Measurements from ENCODE around the gene ALKBH3. TPM values are rescaled to one million over a fixed set of nuclear protein-coding genes. Genes with fewer than 3 reads are reported as not detected.

ALKBH3 gene
- total and polyA plus RNA-seq, 2 of the 13 experiments (the other 11 are each of a cell fraction or from before 2014, with no cell fraction given), result 17.8 to 36.1 TPM

GRCh38 chr11:43880640-43881159, at the start of gene ALKBH3 (continued):
- peak; percentile 86 for TF ChIP-seq ZBTB38 (CRISPR knock-in tag; IDR thresholded peaks at IDR 0.05)
- 0 out of 2 replicates have a peak, but pooled peaks have one; percentile 72 for TF ChIP-seq TMF1 (CRISPR knock-in tag; IDR thresholded peaks at IDR 0.05; ENCODE audit: low read depth)
- no peak for TF ChIP-seq KIAA2018 (CRISPR knock-in tag; IDR thresholded peaks at IDR 0.05; ENCODE audit: borderline replicate concordance)
- peak; percentile 100 for TF ChIP-seq SETDB1 (CRISPR knock-in tag; IDR thresholded peaks at IDR 0.05; ENCODE audit: borderline replicate concordance)
- no peak for TF ChIP-seq CHD4 (IDR thresholded peaks at IDR 0.05; ENCODE audit: borderline replicate concordance, low read length)
- peak; percentile 83 for TF ChIP-seq ZNF547 (CRISPR knock-in tag; IDR thresholded peaks at IDR 0.05)
- 0 out of 2 replicates have a peak, but pooled peaks have one; percentile 21 for TF ChIP-seq ZNF281 (CRISPR knock-in tag; IDR thresholded peaks at IDR 0.05; ENCODE audit: borderline replicate concordance)
- peak; percentile 65 for TF ChIP-seq HHEX (CRISPR knock-in tag; IDR thresholded peaks at IDR 0.05)
- no peak for TF ChIP-seq ZNF781 (CRISPR knock-in tag; IDR thresholded peaks at IDR 0.05; ENCODE audit: borderline replicate concordance, not compliant biosample characterization)
- peak; percentile 58 for TF ChIP-seq POLR2AphosphoS5 (IDR thresholded peaks at IDR 0.05; ENCODE audit: low read depth, low read length)
- TF ChIP-seq ATF7 (IDR thresholded peaks at IDR 0.05), result no peak
- TF ChIP-seq ATF7 (CRISPR knock-in tag; IDR thresholded peaks at IDR 0.05), result peak; percentile 64; the same call in 1 of the 2 replicates
- peak; percentile 91; the same call in 1 of the 2 replicates for TF ChIP-seq THAP9 (CRISPR knock-in tag; IDR thresholded peaks at IDR 0.05; ENCODE audit: borderline replicate concordance)
- peak; percentile 48; the same call in 1 of the 2 replicates for TF ChIP-seq MED1 (CRISPR knock-in tag; IDR thresholded peaks at IDR 0.05)
- TF ChIP-seq NFIC (IDR thresholded peaks at IDR 0.05; ENCODE audit: low read length), result no peak
